ENCODE measurements around the gene GPR153.
"Not testable (repeated sequence)": the region's sequence is repeated elsewhere in the genome, so short reads cannot be mapped to it uniquely, and the experiment has no call there.

Gene GPR153

DNA sequence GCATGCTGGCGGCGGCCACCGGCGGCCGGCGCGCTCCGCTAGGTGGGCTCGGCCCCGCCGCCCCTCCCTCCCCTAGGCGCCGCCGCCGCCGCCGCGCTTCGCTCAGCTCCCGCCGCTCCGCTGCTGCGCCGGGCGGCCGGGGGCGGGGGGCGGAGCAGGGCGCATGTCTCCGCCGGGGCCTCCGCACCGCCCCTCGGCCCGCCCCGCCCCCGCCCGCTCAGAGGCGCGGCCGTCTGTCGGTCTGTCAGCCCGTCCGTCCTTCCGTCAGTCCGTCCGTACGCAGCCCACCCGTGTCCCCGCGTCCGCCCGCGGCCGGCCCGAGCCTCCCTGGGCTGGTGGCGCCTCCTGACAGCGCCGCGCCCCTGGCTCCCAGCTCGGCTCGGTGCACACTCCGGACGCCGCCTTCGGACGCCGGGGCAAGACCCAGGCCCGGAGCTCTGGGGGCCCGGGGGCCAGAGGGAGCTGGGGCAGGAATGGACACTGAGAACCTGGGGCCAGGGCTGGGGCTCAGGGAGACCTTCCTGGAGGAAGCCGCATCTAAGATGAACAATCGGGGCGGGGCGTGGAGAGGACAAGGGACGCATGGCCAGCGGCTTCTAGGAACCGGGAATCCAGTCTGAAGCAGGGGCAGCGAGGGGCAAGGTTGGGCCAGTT is at the start of gene GPR153:
Gene GPR153, minus strand, starts transcription at position 138 of the 654 bp plus-strand sequence. CDS start 6,193 bp downstream, outside the sequence.
- DNase-seq, result peak; percentile 44

- DNase-seq, result no peak
Observed at GRCh38 chr1:6310116-6310848, 49.4 kb upstream of the GPR153 start.

- no peak for DNase-seq
Observed at GRCh38 chr1:6309564-6309963, 48.7 kb upstream of the GPR153 start.

GRCh38 chr1:6308449-6308848 is 47.6 kb upstream of the GPR153 start:
- DNase-seq, result no peak

DNA sequence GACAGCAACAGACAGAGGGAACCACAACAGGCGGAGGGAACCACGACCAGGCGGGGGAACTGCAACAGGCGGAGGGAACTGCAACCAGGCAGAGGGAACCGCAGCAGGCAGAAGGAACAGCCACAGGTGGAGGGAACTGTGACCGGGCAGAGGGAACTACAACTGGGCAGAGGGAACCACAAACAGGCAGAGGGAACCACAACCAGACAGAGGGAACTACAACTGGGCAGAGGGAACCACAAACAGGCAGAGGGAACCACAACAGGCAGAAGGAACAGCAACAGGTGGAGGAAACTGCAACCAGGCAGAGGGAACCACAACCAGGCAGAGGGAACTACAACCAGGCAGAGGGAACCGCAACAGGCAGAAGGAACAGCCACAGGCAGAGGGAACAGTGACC is 46.8 kb upstream of the GPR153 start:
- DNase-seq, result not testable (repeated sequence)

DNA sequence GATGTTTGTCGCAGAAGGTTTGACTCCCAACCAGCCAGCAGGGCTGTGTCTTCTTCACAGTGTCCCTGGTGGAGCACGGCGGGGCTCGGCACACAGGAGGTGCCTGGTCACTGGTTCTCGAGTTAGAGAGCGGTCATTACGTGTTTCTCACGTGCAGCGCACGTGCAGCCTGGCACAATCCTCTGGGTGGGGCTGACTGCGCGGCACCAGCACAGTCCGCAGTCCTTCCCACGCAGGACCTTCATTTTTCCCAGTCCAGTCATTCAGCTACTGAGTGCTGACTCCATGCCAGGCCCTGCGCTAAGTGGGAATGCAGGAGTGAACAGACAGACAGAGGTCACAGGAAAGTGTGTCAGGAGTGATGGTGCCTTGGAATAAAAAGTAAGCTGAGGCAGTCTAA is 46.2 kb upstream of the GPR153 start:
- DNase-seq, result no peak

DNA sequence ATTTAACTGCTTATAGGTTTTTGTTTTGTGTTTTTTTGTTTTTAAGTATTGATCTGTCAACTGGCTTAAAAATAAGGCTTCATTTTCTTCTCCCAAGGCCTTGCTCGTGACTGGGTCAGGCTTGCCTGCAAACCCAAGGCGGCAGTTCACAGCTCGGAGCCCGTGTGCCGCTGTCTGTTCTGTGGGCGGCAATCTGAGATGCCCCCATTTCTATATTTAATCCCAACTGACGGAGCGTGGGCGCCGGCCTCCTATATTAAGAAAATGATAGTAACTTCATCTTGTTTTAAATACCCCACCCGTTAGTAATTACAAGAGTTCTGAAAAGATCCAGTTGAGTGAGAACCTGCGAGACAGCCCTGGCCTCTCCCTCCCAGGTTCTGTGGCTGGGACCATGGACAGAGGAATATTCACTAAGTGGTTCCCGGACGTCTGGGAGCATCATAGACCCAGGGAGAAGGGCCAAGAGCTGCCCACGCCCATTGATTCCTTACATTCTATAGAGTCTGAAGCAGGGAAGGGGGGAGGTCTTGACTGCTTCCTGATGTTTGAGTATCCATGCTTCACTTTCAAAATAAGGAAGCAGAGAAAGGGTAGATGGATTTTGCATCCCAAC is 42.6 kb upstream of the GPR153 start:
- no peak for DNase-seq

GRCh38 chr1:6302568-6302967 is 41.7 kb upstream of the GPR153 start:
- no peak for DNase-seq

DNA sequence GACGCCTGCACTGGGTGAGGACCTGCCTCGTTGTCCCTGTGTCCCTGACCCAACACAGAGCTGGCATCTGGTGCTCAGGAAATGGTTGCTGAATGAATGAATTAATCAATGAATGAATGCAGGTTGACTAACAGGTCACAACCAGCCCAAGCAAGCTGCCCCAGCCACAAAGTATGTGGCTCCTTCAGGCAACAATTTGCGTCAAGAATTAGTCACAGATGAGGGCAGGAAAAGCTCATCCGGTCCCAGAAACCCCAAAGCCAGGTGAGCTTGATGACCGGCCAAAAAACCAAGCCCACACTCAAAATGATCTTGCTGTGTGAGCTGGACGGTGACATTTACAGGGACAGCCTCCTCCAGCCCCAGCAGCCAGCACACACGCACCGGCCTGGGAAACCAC is 40.6 kb upstream of the GPR153 start:
- no peak for DNase-seq

GRCh38 chr1:6300342-6301048 is 39.6 kb upstream of the GPR153 start:
- DNase-seq, result no peak

- no peak for DNase-seq
Observed at GRCh38 chr1:6299557-6300165, 38.8 kb upstream of the GPR153 start.

GRCh38 chr1:6298940-6299465 is 38.1 kb upstream of the GPR153 start:
- DNase-seq, result no peak

- DNase-seq, result no peak
Observed at GRCh38 chr1:6298530-6298929, 37.6 kb upstream of the GPR153 start.

DNA sequence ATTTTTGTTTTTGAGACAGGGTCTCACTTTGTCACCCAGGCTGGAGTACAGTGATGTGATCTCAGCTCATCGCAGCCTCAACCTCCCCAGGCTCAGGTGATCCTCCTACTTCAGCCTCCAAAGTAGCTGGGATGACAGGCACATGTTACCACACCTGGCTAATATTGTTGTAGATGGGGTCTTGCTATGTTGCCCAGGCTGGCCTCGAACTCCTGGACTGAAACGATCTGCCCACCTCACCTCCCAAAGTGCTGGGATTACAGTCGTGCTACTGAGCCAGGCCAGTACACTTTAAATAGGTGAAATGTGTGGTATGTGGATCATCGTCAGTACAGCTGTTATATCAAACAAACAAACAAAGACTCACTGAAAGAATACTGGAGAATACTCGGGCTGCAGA is 35.0 kb upstream of the GPR153 start:
- DNase-seq, result no peak

- peak; percentile 5 for DNase-seq
Observed at GRCh38 chr1:6294890-6295556, 34.1 kb upstream of the GPR153 start.

DNA sequence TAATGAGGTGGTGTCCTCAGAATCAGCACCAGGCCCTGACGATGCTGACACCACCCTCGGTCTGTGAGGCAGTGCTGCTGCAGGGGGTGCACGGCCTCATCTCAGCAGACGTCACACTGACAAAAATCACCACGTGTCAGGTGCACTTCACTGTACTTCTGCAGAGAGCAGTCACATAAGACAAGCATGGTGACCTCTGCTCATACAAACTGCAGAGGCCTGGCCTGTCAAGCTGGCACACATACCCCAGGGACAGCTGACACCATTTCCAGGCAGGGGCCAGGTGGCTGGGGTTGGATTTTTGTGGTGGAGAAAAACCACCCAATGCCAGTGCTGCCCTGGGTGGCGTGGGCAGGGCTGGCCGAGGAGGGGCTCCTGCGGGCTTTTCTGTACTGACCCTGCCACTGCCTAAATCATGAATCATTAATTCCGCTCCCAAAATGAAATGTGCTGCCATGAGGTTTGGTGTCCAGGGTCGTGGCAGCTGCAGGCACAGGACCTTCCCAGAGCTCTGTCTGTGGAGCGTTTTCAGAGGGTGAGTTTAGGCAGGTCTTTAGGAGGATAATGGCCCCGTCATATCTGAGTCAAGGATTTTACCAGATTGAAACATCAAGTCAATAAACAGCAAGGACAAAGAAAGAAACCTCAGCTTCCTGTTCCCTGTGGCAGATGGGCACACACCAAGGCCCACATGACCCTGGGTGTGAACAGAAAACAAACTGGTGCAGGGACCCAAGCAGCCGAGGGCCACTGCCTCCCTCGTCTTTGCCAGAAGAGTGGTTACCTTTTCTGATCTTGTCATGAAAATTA is 33.4 kb upstream of the GPR153 start:
- DNase-seq, result peak; percentile 16

DNA sequence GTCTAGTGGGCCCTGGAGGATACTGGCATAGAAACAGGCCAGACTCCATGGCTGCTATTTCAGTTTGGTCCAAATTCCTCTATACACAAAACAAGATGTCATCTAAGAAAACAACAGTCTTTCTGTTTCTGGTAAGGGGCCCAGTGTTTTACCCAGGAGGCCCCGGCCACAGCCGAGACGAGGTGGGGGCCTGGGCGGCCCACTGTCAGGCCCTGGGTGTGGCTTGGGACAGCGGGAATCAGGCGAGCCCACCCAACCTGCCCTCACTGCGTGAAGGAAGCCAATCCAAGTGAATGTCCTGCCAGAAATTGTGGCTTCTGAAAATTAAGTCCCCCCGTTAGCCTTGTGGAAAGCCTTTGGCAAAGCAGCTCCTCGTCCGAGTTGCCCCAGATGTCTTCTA is 31.2 kb upstream of the GPR153 start:
- no peak for DNase-seq

- DNase-seq, result no peak
Observed at GRCh38 chr1:6288665-6289064, 27.8 kb upstream of the GPR153 start.

- no peak for DNase-seq
Observed at GRCh38 chr1:6288026-6288425, 27.1 kb upstream of the GPR153 start.

DNA sequence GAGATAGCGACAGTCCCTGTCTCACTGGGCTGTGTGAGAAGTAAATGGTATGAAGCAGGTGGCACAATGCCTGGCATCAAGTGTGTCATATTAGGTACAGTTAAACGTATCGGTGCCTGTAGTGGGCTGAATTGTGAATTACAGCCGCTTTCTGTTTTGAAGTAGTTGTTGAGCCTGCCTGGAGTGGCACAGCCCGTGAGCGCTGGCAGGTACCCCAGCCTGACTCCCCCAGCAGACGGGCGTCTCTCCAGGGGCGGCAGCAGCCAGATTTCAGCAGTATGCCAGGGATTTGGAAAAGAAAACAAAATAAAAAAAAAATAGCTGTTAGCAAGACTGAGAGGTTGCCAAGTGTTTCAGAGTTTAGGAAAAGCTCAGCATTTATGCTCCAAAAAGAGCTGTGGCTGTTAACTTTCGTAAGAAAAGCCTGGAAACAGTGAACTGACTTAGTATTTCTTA is 26.6 kb upstream of the GPR153 start:
- DNase-seq, result no peak

- no peak for DNase-seq
Observed at GRCh38 chr1:6287029-6287428, 26.1 kb upstream of the GPR153 start.
